ENCODE measurements around the gene IRF8.
"Not testable (repeated sequence)": the region's sequence is repeated elsewhere in the genome, so short reads cannot be mapped to it uniquely, and the experiment has no call there.

IRF8 gene, protein sequence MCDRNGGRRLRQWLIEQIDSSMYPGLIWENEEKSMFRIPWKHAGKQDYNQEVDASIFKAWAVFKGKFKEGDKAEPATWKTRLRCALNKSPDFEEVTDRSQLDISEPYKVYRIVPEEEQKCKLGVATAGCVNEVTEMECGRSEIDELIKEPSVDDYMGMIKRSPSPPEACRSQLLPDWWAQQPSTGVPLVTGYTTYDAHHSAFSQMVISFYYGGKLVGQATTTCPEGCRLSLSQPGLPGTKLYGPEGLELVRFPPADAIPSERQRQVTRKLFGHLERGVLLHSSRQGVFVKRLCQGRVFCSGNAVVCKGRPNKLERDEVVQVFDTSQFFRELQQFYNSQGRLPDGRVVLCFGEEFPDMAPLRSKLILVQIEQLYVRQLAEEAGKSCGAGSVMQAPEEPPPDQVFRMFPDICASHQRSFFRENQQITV

DNA sequence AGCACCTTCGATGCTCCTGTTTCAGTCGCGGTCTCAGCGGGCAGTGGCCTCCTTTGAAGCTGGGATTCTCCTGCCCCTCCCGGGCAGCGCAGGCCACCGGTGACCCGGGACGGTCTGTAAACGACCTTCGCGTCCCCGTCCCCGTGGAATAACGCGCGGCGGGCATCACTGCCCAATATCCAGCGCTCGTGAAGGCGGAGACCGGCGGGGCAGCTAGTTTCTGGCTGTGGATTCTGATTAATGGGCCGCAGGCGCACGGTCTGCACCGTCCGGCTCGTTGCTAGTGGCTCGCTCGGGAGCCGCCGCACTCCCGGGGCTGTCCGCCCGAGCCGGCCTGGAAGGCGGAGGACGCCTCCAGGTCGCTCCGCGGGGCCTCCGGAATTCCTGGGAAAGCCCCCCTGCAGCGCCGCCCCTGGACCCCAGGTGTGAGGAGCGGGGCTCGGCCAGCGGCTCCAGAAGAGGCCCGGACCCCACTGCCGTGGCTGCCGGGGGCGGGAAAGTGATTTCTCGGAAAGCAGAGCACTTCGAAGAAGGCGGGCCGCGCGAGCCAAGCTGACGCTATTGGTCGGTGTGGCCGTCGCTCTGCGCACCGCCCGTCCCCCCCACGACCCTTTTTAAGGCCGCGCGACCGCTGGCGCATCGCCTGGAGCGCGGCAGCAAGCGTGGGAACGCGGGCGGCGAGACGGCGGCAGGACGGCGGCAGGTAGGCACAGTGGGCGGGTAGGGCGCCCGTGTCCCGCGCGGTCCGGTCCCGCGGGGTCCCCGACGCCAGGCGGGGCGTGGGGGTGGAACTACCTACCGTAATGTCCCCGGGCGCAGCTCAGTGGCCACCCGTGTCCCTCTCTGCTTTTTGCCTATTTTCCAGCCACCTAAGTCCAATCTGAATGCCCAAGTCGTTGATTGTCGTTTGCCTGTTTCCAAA is at the start of gene IRF8:
Gene IRF8, plus strand, starts transcription at position 642 of the 922 bp plus-strand sequence. CDS start 3,854 bp downstream, outside the sequence.
- no peak for DNase-seq (ENCODE audit: low read depth)

DNA sequence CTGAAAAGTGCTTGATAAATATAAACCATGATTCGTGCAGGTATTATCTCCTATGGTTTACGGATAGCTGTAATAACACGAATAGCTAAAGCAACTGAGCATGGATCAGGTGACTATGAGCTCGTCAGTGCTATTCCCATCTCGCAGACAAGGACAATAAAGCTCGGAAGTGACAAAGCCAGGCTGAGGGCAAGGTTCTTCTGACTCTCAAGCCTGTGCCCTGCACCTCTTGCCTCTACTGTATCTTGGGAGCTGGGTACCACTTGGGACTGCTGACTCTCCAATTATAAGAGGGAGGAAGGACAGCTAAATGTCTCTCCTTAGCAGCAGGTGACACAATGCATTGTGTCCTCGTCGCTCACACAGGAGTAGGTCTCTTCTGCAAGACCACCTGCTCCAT is 49.6 kb upstream of the IRF8 start:
- DNase-seq (ENCODE audit: low read depth): no peak

DNA sequence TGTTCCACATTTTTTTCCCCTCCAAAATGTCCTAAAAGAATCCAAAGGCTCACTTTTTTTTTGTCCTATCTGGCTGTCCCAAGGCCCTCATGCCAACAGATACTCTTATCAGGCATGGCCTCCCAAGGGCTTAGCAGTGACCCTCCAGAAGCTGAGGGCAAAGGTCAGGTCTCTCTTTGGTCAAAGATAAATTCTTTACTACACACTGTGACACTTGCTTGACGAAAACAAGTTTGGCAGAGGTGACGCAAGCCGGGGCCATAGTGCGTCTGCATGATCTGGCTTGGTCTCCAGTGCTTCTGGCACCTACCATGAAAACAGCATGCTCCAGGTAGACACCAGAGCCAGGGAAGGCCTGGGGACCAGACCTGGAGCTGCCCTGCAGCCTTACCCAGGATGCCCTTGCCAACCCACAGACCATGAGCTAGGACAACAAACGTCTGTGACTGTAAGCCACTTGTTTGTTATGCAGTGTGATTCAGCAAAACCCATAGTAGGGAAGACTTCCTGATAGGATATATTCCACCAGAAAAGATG is 48.5 kb upstream of the IRF8 start:
- no peak for DNase-seq (ENCODE audit: low read depth)

GRCh38 chr16:85851034-85851785 is 47.8 kb upstream of the IRF8 start:
- DNase-seq (ENCODE audit: low read depth): no peak

DNA sequence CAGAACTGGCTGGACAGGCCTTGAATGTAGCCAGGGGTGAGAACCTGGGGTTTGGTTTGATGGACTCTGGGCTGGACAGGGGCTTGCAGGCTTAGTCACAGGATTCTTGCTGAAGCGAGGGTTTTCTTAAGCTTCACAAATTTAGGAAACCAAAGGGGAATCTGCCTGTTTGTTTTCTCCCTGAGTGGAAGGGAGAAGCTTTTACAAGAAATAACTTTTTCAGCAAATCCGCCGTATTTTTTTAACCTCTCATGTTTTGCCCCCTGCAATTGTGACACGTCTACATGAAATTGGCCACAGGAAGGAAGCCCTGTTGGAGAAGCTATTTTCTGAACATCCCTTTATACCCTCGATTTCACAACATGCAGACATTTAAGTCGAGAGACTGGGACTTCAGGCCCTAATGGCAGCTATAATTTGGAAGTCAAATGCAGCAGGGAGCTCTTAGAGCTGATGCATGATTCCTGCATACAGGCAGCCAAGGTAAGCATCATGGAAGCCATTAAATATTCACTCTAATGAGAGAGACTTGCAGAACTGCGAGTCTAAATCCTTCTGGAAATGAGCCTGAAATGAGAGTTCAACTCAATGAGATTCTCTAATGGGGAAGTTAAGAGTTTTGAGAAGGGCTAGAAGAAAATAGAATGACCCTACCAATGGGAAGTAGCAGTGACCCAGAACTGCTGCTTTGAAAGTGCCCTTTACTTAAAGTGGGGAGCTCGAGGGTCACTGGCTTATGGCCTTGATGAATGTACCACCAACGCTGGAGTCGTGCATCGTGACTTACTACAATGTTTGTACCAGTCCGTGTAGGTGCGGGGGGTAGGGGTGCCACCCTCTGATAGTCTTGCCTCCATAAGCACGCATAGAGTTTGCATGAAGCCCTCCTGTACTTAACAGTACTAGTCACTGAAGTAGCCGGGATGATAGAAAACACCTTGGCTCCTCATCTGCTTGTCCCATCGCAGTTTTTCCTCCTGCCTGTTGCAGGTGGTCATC is 45.1 kb upstream of the IRF8 start:
- DNase-seq (ENCODE audit: low read depth): no peak

DNA sequence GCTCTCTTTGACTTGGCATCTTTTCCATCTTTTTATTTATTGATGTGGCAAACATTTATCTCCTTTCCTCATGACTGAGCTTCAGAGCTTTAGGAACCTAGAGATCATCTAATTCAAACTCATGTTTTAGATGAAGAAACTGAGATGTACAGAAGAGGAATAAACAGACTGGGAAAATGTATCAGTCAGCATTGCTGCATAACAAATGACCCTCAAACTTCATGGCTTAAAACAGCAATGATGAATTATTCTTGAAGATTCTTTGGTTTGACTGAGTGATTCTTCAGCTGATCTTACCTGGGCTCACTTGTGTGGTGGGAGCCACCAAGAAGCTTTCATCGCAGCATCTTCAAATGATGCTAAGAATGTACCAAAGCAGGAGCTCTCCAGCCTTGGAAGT is 44.0 kb upstream of the IRF8 start:
- no peak for DNase-seq (ENCODE audit: low read depth)

- no peak for DNase-seq (ENCODE audit: low read depth)
These were observed 42.9 kb upstream of the IRF8 start for GRCh38 chr16:85856079-85856478.

DNA sequence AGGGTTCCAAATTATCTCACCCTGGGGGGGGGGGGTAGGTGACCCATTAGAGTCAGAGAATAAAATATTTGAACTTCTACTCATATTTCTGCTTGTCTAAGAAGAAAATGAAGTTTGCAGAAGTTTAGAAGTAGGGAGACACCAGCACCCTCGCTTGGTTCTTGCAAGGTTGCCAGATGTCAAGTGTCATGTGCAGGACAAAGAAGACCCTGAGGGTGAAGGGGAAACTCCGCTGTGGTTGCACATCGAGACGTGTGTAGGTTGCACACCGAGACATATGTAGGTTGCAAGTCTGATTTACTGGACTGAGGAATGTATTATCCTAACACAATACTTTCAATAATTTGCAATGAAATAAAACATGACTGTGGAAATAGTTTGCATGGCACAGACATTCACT is 42.4 kb upstream of the IRF8 start:
- no peak for DNase-seq (ENCODE audit: low read depth)

DNA sequence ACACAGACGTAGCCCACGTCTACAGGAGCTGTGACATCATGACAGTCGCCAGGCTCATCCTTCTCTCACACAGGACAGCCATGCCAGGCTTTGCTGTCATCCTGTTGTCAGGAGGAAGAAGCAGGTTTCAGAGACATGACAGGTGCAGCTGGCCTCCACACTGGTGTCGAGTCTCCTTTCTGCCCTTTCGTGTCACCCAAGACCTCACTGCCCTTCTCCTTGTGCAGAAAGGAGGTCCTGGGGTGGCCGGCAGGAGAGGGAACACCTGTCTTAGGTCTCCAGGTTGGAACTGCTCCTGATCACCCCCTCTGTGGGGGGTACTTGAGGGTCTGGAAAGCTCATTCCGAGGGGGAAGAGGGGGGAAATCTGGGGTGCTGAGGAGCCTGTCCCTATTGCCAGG is 41.6 kb upstream of the IRF8 start:
- no peak for DNase-seq (ENCODE audit: low read depth)

- DNase-seq (ENCODE audit: low read depth): not testable (repeated sequence)
These were observed 40.4 kb upstream of the IRF8 start for GRCh38 chr16:85858571-85858970.

- DNase-seq (ENCODE audit: low read depth): no peak
These were observed 39.8 kb upstream of the IRF8 start for GRCh38 chr16:85858984-85859817.

DNA sequence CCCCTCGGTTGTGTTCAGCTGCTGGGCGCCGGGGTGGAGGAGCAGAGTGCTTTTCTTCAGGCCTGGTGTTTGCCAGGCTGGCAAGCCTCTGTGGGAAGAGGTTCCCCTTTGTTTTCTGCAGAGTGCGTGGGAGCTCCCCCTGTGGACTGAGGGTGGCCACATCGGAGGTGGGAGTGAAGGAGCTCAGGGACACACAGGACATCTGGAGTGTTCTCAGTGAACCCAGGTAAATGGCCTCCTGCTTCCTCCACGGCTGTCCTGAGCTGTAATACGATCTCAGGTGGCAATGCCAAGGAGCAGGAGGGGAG is 39.2 kb upstream of the IRF8 start:
- no peak for DNase-seq (ENCODE audit: low read depth)

DNA sequence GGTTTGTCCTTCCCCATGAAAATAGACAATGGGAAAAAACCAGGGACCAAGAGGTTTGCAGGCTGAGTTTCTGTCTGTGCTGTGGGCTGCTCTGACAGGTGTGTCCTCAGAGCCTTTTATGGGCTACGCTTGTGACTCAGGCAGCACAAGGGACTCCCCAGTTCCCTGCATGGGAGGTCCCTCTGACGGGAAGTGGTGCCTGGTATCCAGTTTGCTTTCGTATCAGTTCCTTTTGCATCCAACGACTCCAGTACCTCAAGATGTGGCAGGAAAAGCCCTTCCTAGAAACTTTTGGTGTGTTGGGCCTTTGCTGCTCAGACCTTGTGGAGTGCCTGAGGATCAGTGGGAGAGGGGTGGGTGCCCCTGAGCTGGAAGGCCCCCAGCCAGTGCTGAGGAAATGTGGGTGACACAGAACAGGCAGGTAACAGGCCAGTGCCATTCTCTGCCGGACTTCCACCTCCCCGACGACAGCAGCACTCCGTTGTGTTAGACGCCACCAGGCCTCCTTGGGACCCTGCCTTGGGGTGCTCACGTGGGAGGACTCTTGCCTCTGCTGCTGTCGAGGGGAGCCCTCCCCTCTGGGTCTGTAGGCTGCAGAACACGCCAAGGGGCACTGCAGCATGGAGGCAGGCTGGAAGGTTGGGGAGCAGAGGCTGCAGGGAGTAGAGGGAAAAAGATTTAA is 38.4 kb upstream of the IRF8 start:
- no peak for DNase-seq (ENCODE audit: low read depth)

DNA sequence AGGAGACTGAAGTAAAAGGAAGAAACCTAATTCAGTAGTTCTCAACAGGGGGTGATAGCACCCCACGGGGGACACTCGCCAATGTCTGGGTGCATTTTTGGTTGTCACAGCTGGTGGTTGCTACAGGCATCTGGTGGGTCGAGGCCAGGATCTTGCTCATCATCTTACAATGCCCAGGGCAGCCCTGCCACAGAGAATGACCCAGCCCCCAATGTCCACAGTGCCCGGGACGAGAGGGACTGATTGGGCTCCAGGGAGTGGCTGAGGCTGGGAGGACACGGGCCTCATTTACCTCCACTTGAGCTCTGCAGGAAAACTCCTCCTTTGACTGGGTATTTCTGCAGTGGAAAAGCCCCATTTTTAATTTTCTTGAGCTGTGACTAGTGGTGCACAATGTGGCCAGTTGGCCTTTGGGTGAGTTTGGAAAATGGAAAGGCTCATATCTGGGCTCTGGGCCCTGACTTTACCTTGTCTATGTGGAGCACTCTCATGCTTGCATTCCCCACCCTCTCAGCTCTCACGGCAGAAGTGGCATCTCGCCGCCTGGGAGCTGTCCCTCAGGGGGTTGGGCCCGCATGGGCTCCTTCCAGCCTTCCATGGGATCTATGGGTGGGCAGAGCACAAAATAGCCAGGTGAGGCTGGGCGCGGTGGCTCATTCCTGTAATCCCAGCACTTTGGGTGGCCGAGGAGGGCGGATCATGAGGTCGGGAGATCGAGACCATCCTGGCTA is 37.7 kb upstream of the IRF8 start:
- no peak for DNase-seq (ENCODE audit: low read depth)

- no peak for DNase-seq (ENCODE audit: low read depth)
These were observed 36.2 kb upstream of the IRF8 start for GRCh38 chr16:85862476-85863383.

GRCh38 chr16:85863384-85863774 is 35.6 kb upstream of the IRF8 start:
- DNase-seq (ENCODE audit: low read depth): no peak

DNA sequence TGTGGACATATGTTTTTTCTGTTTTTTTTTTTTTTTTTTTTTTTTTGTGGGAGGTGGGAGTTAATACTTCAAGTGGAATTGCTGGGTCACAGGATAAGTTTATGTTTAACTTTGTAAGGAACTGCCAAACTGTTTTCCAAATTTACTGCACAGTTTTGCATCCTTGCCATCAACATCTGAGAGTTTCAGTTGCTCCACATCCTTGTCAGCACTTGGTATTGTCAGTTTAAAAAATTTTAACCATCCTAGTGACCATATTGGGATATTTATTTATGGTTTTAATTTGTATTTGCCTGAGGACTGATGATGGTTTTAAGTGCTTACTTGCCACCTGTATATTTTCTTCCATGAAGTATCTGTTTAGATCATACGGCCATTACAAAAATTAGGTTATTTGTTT is 34.0 kb upstream of the IRF8 start:
- no peak for DNase-seq (ENCODE audit: low read depth)

GRCh38 chr16:85867189-85867588 is 31.8 kb upstream of the IRF8 start:
- no peak for DNase-seq (ENCODE audit: low read depth)
